ENCODE data around the gene TXK.

TXK gene

DNA sequence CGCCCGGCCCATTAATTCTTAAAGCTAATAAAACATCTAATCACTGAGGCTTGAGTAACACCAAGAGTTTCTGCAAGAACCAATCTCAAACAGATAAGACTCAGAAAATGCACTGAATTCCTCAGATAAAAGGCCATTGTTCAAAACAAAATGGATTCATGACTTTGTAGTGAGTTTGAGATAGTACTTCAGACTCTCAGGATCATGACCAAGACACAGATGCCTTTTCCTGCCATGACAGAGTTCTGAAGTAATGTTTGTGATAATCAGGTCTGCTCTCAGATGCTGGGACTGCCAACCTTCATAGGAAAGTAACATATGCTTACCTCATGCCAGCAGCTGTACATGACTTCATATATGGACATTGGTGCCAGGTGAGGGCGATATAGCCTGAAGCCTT lies 62.9 kb downstream of the TXK start:
- H3K27me3 ChIP-seq (ENCODE audit: low read length), result no peaks in the 10 kb centered on the region
- no peaks in the 10 kb centered on the region for H3K36me3 ChIP-seq (ENCODE audit: low read length)
- H2AFZ ChIP-seq (ENCODE audit: low read depth, low read length, severe bottlenecking), result no peak overlapping the region
- no peak overlapping the region for H3K9ac ChIP-seq (ENCODE audit: low read length)
- no peaks in the 10 kb centered on the region for H3K9me3 ChIP-seq (ENCODE audit: insufficient read depth, low read length)
- no peaks in the 10 kb centered on the region for H3K9me2 ChIP-seq (replicated peaks; ENCODE audit: insufficient read depth, low read length)
- H3F3A ChIP-seq (ENCODE audit: insufficient read depth), result no peaks in the 10 kb centered on the region
- no peaks in the 10 kb centered on the region for H4K20me1 ChIP-seq (ENCODE audit: low read depth, low read length)
- TF ChIP-seq, protein P1, sequence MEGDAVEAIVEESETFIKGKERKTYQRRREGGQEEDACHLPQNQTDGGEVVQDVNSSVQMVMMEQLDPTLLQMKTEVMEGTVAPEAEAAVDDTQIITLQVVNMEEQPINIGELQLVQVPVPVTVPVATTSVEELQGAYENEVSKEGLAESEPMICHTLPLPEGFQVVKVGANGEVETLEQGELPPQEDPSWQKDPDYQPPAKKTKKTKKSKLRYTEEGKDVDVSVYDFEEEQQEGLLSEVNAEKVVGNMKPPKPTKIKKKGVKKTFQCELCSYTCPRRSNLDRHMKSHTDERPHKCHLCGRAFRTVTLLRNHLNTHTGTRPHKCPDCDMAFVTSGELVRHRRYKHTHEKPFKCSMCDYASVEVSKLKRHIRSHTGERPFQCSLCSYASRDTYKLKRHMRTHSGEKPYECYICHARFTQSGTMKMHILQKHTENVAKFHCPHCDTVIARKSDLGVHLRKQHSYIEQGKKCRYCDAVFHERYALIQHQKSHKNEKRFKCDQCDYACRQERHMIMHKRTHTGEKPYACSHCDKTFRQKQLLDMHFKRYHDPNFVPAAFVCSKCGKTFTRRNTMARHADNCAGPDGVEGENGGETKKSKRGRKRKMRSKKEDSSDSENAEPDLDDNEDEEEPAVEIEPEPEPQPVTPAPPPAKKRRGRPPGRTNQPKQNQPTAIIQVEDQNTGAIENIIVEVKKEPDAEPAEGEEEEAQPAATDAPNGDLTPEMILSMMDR (IDR thresholded peaks at IDR 0.05; ENCODE audit: insufficient read depth, low read length, poor library complexity, severe bottlenecking), result no peak
- no peak for TF ChIP-seq EZH2phosphoT487 (conservative IDR thresholded peaks at IDR 0.05; ENCODE audit: low read length)
- no peaks in the 10 kb centered on the region for H3K79me2 ChIP-seq (ENCODE audit: insufficient read depth, low read length)
- no peak overlapping the region for H3K4me2 ChIP-seq (ENCODE audit: low read depth, low read length, poor library complexity, severe bottlenecking)
- H3K27ac ChIP-seq (ENCODE audit: low read depth, low read length), result no peak overlapping the region
- no peak overlapping the region for H3K4me3 ChIP-seq (ENCODE audit: insufficient read depth, low read length, poor library complexity, severe bottlenecking)

DNA sequence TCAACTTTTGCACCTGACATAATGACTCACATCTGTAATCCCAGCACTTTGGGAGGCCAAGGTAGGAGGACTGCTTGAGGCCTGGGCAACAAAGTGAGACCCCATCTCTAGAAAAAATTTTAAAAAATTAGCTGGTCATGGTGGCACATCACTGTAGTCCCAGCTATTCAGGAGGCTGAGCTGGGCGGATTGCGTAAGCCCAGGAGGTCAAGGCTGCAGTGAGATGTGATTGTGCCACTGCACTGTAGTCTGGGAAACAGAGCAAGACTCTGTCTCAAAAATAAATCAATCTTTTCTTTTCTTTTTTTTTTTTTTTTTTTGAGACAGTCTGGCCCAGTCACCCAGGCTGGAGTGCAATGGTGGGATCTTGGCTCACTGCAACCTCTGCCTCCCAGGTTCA lies 65.0 kb downstream of the TXK start:
- H3K27ac ChIP-seq (ENCODE audit: low read depth, low read length), result no peak overlapping the region
- no peak overlapping the region for H3K4me3 ChIP-seq (ENCODE audit: insufficient read depth, low read length, poor library complexity, severe bottlenecking)
- no peaks in the 10 kb centered on the region for H3K9me2 ChIP-seq (replicated peaks; ENCODE audit: insufficient read depth, low read length)
- H2AFZ ChIP-seq (ENCODE audit: low read depth, low read length, severe bottlenecking), result no peak overlapping the region
- H3K9me3 ChIP-seq (ENCODE audit: insufficient read depth, low read length), result no peaks in the 10 kb centered on the region
- H3K27me3 ChIP-seq (ENCODE audit: low read length), result no peaks in the 10 kb centered on the region
- H4K20me1 ChIP-seq (ENCODE audit: low read depth, low read length), result no peaks in the 10 kb centered on the region
- no peak overlapping the region for H3K4me2 ChIP-seq (ENCODE audit: low read depth, low read length, poor library complexity, severe bottlenecking)
- no peaks in the 10 kb centered on the region for H3F3A ChIP-seq (ENCODE audit: insufficient read depth)
- no peaks in the 10 kb centered on the region for H3K36me3 ChIP-seq (ENCODE audit: low read length)
- H3K9ac ChIP-seq (ENCODE audit: low read length), result no peak overlapping the region
- H3K79me2 ChIP-seq (ENCODE audit: insufficient read depth, low read length), result no peaks in the 10 kb centered on the region
- TF ChIP-seq EZH2phosphoT487 (conservative IDR thresholded peaks at IDR 0.05; ENCODE audit: low read length), result no peak
- TF ChIP-seq, protein P1 (IDR thresholded peaks at IDR 0.05; ENCODE audit: insufficient read depth, low read length, poor library complexity, severe bottlenecking), result no peak

DNA sequence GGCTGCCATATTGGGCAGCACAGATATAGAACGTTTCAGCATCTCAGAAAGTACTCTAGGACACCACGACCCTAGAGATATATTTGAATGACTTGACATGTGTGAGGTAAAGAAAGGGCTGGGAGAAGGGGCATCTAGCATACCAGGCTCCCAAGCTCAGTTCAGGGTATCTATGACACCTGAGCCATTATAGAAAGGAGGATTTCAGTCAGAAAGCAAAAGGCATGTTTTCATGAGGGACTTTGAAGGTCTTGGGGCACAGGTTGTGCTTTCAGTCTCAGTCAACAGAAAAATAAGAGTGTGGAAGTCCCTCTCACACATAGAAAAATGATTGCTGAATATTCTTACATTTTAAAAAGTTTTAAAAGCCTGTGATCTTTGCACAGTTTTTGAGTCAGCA lies 65.9 kb downstream of the TXK start:
- Histone ChIP-seq H3K9ac (ENCODE audit: low read length) (no peak overlapping the region), H2AFZ (ENCODE audit: low read depth, low read length, severe bottlenecking) (no peak overlapping the region), H3K9me3 (ENCODE audit: insufficient read depth, low read length) (no peaks in the 10 kb centered on the region), H4K20me1 (ENCODE audit: low read depth, low read length) (no peaks in the 10 kb centered on the region), H3K27me3 (ENCODE audit: low read length) (no peaks in the 10 kb centered on the region), H3K4me2 (ENCODE audit: low read depth, low read length, poor library complexity, severe bottlenecking) (no peak overlapping the region), H3K36me3 (ENCODE audit: low read length) (no peaks in the 10 kb centered on the region), H3K27ac (ENCODE audit: low read depth, low read length) (no peak overlapping the region), H3F3A (ENCODE audit: insufficient read depth) (no peaks in the 10 kb centered on the region), H3K9me2 (replicated peaks; ENCODE audit: insufficient read depth, low read length) (no peaks in the 10 kb centered on the region), H3K79me2 (ENCODE audit: insufficient read depth, low read length) (no peaks in the 10 kb centered on the region), H3K4me3 (ENCODE audit: insufficient read depth, low read length, poor library complexity, severe bottlenecking) (no peak overlapping the region)
- no peak for TF ChIP-seq EZH2phosphoT487 (conservative IDR thresholded peaks at IDR 0.05; ENCODE audit: low read length)
- TF ChIP-seq, protein P1 (IDR thresholded peaks at IDR 0.05; ENCODE audit: insufficient read depth, low read length, poor library complexity, severe bottlenecking), result no peak
